ENCODE measurements around the gene JPH4. TPM values are rescaled to one million over a fixed set of nuclear protein-coding genes. Genes with fewer than 3 reads are reported as not detected.

JPH4 gene
- total and polyA plus RNA-seq, 2 of the 8 experiments (the other 6 are each of a cell fraction or from before 2014, with no cell fraction given): 23.9 to 46.7 TPM

- CTCF ChIA-PET (ENCODE audit: partially characterized antibody): interaction anchor here (0.7 to 70.5 kb wide), 7 partner anchors 9 to 67 kb away, joined by 3 to 2092 read pairs (median 5); partner anchors contain the start of genes AP1G2, NGDN, THTPA and ZFHX2
- H3K4me3 ChIP-seq (ENCODE audit: extremely low read depth in 1 of 4, insufficient read depth in 2 of 4, low read depth in 3 of 4, low read length in 4 of 4): no peak overlapping the region
- H3K27me3 ChIP-seq (replicated peaks in 1 of 4; ENCODE audit: control insufficient read depth in 3 of 4, extremely low read depth in 1 of 4, insufficient read depth in 3 of 4, low read length in 3 of 4): no peaks in the 10 kb centered on the region
- POLR2A ChIA-PET (ENCODE audit: partially characterized antibody): interaction anchor here (0.7 to 52.7 kb wide), 7 partner anchors 5 to 460 kb away, joined by 3 to 1523 read pairs (median 4); partner anchors contain the start of genes AP1G2, THTPA and ZFHX2
- DNase-seq (ENCODE audit: low read depth in 1 of 2, low spot score in 2 of 2): no peak
- no peaks in the 10 kb centered on the region for H3K79me1 ChIP-seq (ENCODE audit: low read depth, low read length)
- H3K23ac ChIP-seq (ENCODE audit: insufficient read length): no peak overlapping the region
- no peak overlapping the region for H3K4ac ChIP-seq (replicated peaks; ENCODE audit: insufficient read length, low read depth, low read length)
- H4K8ac ChIP-seq (ENCODE audit: extremely low read depth, insufficient read depth, low read length): no peak overlapping the region
- H4K5ac ChIP-seq (ENCODE audit: insufficient read length, low read depth, low read length): no peak overlapping the region
- no peak overlapping the region for H3K56ac ChIP-seq (replicated peaks; ENCODE audit: insufficient read length, low read depth, low read length)
- H2BK15ac ChIP-seq (ENCODE audit: low read length): no peak overlapping the region
- FAIRE-seq: no peak
- no peak overlapping the region for H2BK5ac ChIP-seq (ENCODE audit: low read depth, low read length)
- no peak overlapping the region; the same call in 1 of the 2 replicates for H3K27ac ChIP-seq (ENCODE audit: low read depth, low read length)
- H3K23me2 ChIP-seq (ENCODE audit: low read depth, low read length): no peaks in the 10 kb centered on the region
- no peaks in the 10 kb centered on the region for H3K79me2 ChIP-seq (ENCODE audit: control insufficient read depth in 1 of 2, insufficient read depth in 2 of 2, low read length in 2 of 2)
- no peak overlapping the region for H2AFZ ChIP-seq (ENCODE audit: low read length)
- WGBS, 2 experiments (ENCODE audit: extremely low coverage in 1 of 2, insufficient coverage in 1 of 2, insufficient read length in 1 of 2, insufficient replicate concordance in 2 of 2, low coverage in 1 of 2, low lambda C conversion rate in 2 of 2, missing lambda C conversion rate in 1 of 2): 95% methylated on average over 16 of the region's 16 CpGs; no CpG with 5 or more reads in 1 of the 2 experiments
- H2AK5ac ChIP-seq (ENCODE audit: low read depth, low read length): no peak overlapping the region
- peaks cover 4 to 11% (median 8%) of the 10 kb centered on the region in 4 experiments for H3K4me1 ChIP-seq (replicated peaks in 1 of 4; ENCODE audit: control insufficient read depth in 3 of 4, insufficient read depth in 4 of 4, low read length in 3 of 4)
- H4K91ac ChIP-seq (replicated peaks; ENCODE audit: insufficient read length, low read length): no peak overlapping the region
- no peak overlapping the region for H3K9ac ChIP-seq (replicated peaks in 1 of 4; ENCODE audit: extremely low read depth in 1 of 4, low read depth in 3 of 4, low read length in 3 of 4)
- no peak overlapping the region for H3K14ac ChIP-seq (ENCODE audit: insufficient read length)
- H3K9me3 ChIP-seq (ENCODE audit: insufficient read depth in 2 of 2, low read depth in 1 of 2, low read length in 1 of 2): no peaks in the 10 kb centered on the region
- H3K36me3 ChIP-seq (ENCODE audit: control insufficient read depth in 2 of 4, insufficient read depth in 4 of 4, low read length in 3 of 4): peaks cover 2 to 40% (median 20%) of the 10 kb centered on the region in 4 experiments
- no peak overlapping the region for H3K18ac ChIP-seq (ENCODE audit: extremely low read depth, low read length)
- no peak overlapping the region for H2BK120ac ChIP-seq (replicated peaks; ENCODE audit: low read depth, low read length)
- TF ChIP-seq ATF3 (IDR thresholded peaks at IDR 0.05; ENCODE audit: insufficient read depth, low read depth, low read length): no peak
- H3K4me2 ChIP-seq (ENCODE audit: insufficient read depth in 1 of 2, low read depth in 2 of 2, low read length in 2 of 2): no peak overlapping the region
- H4K20me1 ChIP-seq (replicated peaks in 1 of 2; ENCODE audit: control insufficient read depth in 1 of 2, insufficient read depth in 2 of 2, low read length in 2 of 2): peaks cover 0 to 3% of the 10 kb centered on the region in 2 experiments
- no peak overlapping the region for H2BK20ac ChIP-seq (ENCODE audit: low read length)
- no peak overlapping the region for H2BK12ac ChIP-seq (ENCODE audit: low read depth, low read length)
Observed at GRCh38 chr14:23523229-23524016, 55.2 kb downstream of the JPH4 start.

Measured in H1 (cell line).